GM15510 (cell line): ENCODE data around the gene NUP188.

Experiments used
- POLR2A ChIP-seq: IDR thresholded peaks from 3 replicates; pipeline ENCODE4 v1.6.1; 2011; ENCODE audit warnings: borderline replicate concordance; ENCODE audit not compliant: insufficient read length; ENCODE audit errors: extremely low read depth

The NUP188 gene

GRCh38 chr9:128921881-128922763 lies 25.4 kb upstream of the NUP188 start:
- TF ChIP-seq POLR2A: no peak

GRCh38 chr9:128923493-128923883 lies 24.0 kb upstream of the NUP188 start:
- TF ChIP-seq POLR2A: no peak

- TF ChIP-seq POLR2A: no peak
Measured at GRCh38 chr9:128927731-128928411, 19.6 kb upstream of the NUP188 start.

- TF ChIP-seq POLR2A: no peak
Measured at GRCh38 chr9:128928624-128929023, 18.9 kb upstream of the NUP188 start.

GRCh38 chr9:128929560-128929959 lies 17.9 kb upstream of the NUP188 start:
- TF ChIP-seq POLR2A: no peak

GRCh38 chr9:128933731-128934130 lies 13.8 kb upstream of the NUP188 start:
- no peak for TF ChIP-seq POLR2A

- TF ChIP-seq POLR2A: no peak
Measured at GRCh38 chr9:128936171-128936865, 11.2 kb upstream of the NUP188 start.

GRCh38 chr9:128937310-128938165 lies 10.0 kb upstream of the NUP188 start:
- TF ChIP-seq POLR2A: no peak

DNA sequence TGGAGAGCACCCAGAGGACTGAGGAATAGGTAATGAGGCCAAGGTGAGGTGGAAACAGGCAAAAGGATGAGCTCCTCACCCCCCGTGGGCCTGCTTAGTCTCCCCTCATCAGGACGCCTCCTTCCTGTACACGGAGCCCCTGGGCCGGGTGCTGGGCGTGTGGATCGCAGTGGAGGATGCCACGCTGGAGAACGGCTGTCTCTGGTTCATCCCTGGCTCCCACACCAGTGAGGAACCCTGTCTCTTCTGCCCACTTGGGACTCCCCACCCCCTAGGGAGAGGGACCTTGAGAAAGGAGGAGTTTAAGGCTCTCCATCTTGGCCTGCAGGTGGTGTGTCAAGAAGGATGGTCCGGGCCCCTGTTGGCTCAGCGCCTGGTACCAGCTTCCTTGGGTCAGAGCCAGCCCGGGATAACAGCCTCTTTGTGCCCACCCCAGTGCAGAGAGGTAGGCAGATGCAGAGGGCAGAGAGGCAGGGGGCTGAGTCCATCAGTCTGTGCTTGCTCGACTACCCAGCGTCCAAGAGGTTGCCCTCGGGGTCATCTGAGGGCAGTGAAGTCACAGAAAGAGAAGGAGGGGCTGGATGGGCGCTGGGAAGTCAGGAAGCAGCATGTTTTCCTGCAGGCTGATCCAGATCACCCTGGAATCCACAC lies 7.1 kb upstream of the NUP188 start:
- no peak for TF ChIP-seq POLR2A

DNA sequence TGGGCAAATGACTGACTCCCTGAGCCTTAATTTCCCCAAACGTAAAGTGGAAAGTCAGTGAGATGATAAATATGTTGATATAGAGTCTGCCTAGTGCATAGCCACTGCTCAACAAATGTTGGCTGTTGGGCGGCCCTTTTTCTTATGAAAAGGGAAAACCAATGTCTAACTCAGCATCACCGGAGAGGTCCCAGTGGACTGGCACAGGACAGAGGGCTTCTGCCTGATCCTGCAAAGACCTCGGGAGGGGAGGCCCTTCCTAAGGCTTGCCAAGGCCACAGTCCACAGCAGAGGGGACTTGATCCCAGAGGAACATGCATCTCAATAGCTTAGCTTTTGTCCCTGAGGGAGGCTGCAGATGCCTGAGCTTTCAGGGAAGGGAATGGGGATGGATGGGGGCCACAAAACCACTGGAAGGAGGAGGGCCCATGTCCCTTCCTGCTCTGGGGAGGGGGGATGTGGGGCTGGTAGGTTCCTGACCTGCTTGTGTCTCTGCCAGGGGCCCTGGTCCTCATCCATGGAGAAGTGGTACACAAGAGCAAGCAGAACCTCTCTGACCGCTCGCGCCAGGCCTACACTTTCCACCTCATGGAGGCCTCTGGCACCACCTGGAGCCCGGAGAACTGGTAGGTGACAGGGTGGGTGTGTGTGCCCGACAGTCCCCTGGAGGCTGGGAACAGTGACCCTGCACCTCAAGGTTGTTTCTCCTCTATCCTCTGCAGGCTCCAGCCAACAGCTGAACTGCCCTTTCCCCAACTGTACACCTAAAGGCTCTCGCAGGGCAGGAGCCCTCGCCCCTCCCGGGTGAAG lies 6.3 kb upstream of the NUP188 start:
- no peak for TF ChIP-seq POLR2A

DNA sequence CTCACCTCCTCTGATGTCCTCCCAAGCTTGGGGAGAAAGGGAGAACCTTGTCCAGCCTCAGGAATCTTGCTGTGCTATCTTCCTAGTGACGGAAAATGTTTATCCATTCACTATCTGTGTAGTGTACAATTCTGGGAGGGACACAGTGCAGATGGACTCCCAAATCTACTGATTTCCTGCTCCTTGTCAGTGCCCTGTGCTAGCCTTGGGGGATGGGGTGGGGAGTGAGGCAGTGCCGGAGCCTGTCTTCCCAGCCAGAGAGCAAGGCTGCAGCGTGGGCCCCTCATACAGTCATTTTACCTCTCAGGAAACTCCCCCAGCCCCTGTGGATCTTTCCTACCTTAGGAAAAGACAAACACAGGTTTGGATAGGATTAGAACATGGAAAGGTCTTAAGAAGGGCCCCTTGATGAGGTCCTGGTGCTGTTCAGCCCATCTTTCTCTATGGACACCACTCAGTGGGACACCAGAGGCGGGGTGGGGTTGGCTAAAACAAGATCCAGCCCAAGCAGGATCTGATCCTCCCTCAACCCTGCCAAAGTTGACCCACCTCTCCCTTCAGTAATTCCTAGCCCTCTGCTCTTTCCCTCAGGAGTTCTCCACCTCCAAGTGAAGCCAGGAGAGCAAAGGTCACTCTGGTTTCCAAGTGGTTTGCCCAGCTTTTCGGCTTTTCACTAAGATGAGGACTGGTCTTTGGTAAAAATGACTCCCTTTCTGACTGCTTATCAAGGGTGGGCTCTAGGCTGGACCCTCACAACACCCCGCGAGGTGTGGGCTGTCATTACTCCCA lies 3.5 kb upstream of the NUP188 start:
- no peak for TF ChIP-seq POLR2A

DNA sequence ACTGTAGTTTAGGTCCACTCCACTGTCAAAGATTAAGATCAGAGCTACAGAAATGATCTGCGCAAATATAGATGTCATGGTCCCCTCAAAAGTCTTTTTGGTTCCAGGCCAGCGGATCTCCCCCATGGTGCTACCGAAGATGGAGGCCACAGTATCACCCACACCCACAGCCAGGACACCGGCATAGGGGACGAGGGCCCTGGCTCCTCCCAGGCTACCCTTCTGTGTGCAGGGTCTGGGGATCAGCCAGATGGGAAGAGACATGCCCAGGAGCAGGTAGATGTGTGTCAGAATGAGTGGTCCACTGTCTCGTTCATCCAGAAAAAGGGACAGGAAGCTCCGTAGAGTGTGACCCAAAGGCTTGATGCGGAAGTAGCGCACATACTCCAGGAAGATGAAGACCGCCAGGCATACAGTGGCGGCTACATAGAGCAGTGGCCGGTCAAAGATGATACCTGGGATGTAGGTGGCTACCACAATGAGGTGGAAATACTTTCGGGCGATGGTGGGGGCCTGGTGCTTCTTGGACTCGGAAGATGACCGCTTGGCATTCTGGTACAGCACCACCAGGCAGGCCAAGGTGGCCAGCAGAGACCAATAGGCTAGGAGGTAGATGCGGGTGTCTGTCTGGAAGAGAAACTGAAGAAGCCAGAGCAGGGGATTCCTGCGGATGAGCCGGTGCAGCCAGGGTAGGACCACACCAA lies 1.5 kb upstream of the NUP188 start:
- no peak for TF ChIP-seq POLR2A
